ENCODE data around the gene PLA2G12B.

- TF ChIP-seq CTCF (IDR thresholded peaks at IDR 0.05; ENCODE audit: insufficient read depth, low read depth, low read length) (no peak), EZH2 (IDR thresholded peaks at IDR 0.05; ENCODE audit: insufficient read depth, low read length) (no peak)
Observed at GRCh38 chr10:72885953-72886352, 68.7 kb downstream of the PLA2G12B start.

All from astrocyte (in vitro differentiated cells and primary cell).